ENCODE measurements around the gene SCFD2.

Gene SCFD2

GRCh38 chr4:53175640-53176039 is 190.2 kb downstream of the SCFD2 start:
- no peaks in the 10 kb centered on the region for H3K27me3 ChIP-seq
- no peak for DNase-seq
- TF ChIP-seq CTCF (IDR thresholded peaks at IDR 0.05; ENCODE audit: low read depth, low read length) = no peak
- H3K9me3 ChIP-seq = no peaks in the 10 kb centered on the region
- H3K4me1 ChIP-seq = no peaks in the 10 kb centered on the region
- H3K4me3 ChIP-seq (ENCODE audit: low read depth, low read length) = no peak overlapping the region
- H3K36me3 ChIP-seq = no peaks in the 10 kb centered on the region

DNA sequence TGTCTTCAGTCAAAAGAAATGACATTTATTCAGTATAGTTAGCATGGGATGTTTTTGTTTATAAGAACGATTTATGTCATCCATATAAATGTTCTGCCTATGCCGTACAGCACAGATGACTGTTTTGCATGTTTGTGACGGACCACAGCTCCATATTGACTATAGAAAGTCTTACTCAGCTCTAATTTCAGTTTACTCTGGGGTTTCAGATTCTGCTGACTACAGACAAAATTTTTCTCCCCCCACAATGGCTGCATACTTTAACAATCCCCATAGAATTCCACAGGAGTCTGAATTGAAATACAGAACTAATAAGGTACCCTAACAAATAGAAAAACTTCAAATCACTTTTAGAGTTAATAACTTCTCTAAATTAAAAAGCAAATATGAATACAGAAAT is 191.0 kb downstream of the SCFD2 start:
- DNase-seq = no peak
- H3K4me1 ChIP-seq = no peaks in the 10 kb centered on the region
- TF ChIP-seq CTCF (IDR thresholded peaks at IDR 0.05; ENCODE audit: low read depth, low read length) = no peak
- no peak overlapping the region for H3K4me3 ChIP-seq (ENCODE audit: low read depth, low read length)
- no peaks in the 10 kb centered on the region for H3K36me3 ChIP-seq
- no peaks in the 10 kb centered on the region for H3K27me3 ChIP-seq
- no peaks in the 10 kb centered on the region for H3K9me3 ChIP-seq

- Histone ChIP-seq H3K27me3 (no peaks in the 10 kb centered on the region), H3K4me1 (no peaks in the 10 kb centered on the region), H3K4me3 (ENCODE audit: low read depth, low read length) (no peak overlapping the region), H3K9me3 (no peaks in the 10 kb centered on the region), H3K36me3 (no peaks in the 10 kb centered on the region)
- no peak for TF ChIP-seq CTCF (IDR thresholded peaks at IDR 0.05; ENCODE audit: low read depth, low read length)
- DNase-seq = no peak
Observed at GRCh38 chr4:53173576-53173975, 192.3 kb downstream of the SCFD2 start.

GRCh38 chr4:53171797-53172196 is 194.1 kb downstream of the SCFD2 start:
- Histone ChIP-seq H3K4me3 (ENCODE audit: low read depth, low read length) (no peak overlapping the region), H3K36me3 (no peaks in the 10 kb centered on the region), H3K27me3 (no peaks in the 10 kb centered on the region), H3K9me3 (no peaks in the 10 kb centered on the region), H3K4me1 (no peaks in the 10 kb centered on the region; the same call in 1 of the 2 replicates)
- no peak for TF ChIP-seq CTCF (IDR thresholded peaks at IDR 0.05; ENCODE audit: low read depth, low read length)
- DNase-seq = no peak

- DNase-seq = no peak
- no peak for TF ChIP-seq CTCF (IDR thresholded peaks at IDR 0.05; ENCODE audit: low read depth, low read length)
Observed at GRCh38 chr4:53169695-53170617, 195.9 kb downstream of the SCFD2 start.

GRCh38 chr4:53168228-53168627 is 197.6 kb downstream of the SCFD2 start:
- Histone ChIP-seq H3K9me3 (no peaks in the 10 kb centered on the region), H3K27me3 (no peaks in the 10 kb centered on the region), H3K4me3 (ENCODE audit: low read depth, low read length) (no peak overlapping the region), H3K36me3 (no peaks in the 10 kb centered on the region), H3K4me1 (no peaks in the 10 kb centered on the region; the same call in 1 of the 2 replicates)
- DNase-seq = no peak
- no peak for TF ChIP-seq CTCF (IDR thresholded peaks at IDR 0.05; ENCODE audit: low read depth, low read length)

More at GRCh38 chr4:53169695-53170617, 195.9 kb downstream of the SCFD2 start:
- no peaks in the 10 kb centered on the region for H3K36me3 ChIP-seq
- no peaks in the 10 kb centered on the region for H3K9me3 ChIP-seq
- H3K4me1 ChIP-seq = no peaks in the 10 kb centered on the region; the same call in 1 of the 2 replicates
- no peak overlapping the region for H3K4me3 ChIP-seq (ENCODE audit: low read depth, low read length)
- H3K27me3 ChIP-seq = no peaks in the 10 kb centered on the region
